NCI-H460 (cell line): ENCODE measurements around the gene TIGAR. TPM values are rescaled to one million over a fixed set of nuclear protein-coding genes. Genes with fewer than 3 reads are reported as not detected.

Experiments used
- DNase-seq: peaks from one replicate; pipeline ENCODE4 v3.0.0-alpha.2; 2016; ENCODE audit warnings: low read depth; ENCODE audit errors: extremely low read depth
- total RNA-seq: library from RNA; depleted of rRNA; stranded (reverse); fragments of >200 nt; shearing (Covaris generic); gene quantifications from 2 replicates; pipeline ENCODE4 v1.2.3, GENCODE V29; 2014

TIGAR gene
- total RNA-seq, 1 experiment from 2014 or later: 22.0 TPM

DNA sequence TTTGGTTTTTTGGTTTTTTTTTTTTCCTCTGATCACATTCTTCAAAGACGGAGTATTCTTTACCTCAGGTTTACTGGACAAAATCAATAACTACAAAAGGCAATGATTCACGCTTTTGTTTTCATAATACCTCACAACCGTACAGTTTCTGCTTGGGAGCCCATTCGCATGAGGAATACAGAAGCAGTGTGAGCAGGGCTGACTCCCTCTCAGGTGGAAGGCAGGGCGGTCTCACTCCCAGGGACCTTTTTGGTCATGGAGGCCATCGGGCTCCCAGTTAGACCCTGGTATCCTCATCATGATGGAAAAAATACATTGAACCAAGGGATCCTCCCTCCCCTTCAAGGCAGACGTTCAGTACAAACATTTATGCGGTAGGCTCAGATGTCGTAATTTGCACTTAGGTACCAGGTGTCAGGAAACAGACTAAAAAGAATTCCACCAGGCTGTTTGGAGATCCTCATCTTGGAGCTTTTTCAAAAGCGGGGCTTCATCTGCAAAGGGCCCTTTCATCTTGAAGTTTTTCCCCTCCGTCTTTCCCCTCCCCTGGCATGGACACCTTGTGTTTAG is 19.0 kb upstream of the TIGAR start:
- no peak for DNase-seq

DNA sequence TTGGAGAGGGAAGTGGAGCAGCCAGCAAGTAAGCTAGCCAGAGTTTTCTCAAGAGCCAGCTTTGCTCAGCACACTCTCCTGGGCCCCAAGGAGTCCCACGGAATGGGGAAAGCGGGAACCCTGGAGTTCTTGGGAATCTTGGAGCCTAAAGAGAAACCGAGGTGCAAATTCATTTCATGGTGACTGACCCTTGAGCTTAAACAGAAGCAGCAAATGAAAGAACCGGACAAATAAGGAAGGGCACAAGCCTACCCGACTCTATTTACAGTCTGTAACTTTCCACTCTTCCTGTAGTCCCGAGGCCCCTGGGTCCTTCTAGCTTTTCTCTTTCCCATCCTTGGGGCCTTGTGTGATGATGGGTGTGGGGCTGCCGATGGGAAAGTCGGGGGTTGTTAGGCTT is 18.1 kb upstream of the TIGAR start:
- DNase-seq: no peak

DNA sequence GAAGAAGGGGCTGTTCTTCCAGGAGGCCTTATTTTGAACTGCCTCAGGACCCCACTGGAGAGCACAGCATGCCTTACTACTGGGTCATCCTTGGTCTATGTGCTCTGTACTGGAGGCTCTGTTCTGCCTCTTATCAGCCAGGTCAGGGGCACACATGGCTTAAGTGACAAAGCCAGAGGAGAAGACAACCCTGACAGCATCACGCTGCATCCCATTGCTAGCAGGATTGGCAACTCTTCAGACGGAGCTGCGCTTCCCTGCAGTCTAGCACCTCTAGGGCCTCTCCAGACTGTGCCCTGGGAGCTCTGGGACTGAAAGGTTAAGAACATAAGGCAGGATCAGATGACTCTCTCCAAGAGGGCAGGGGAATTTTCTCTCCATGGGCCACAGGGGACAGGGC is 17.3 kb upstream of the TIGAR start:
- DNase-seq: no peak

DNA sequence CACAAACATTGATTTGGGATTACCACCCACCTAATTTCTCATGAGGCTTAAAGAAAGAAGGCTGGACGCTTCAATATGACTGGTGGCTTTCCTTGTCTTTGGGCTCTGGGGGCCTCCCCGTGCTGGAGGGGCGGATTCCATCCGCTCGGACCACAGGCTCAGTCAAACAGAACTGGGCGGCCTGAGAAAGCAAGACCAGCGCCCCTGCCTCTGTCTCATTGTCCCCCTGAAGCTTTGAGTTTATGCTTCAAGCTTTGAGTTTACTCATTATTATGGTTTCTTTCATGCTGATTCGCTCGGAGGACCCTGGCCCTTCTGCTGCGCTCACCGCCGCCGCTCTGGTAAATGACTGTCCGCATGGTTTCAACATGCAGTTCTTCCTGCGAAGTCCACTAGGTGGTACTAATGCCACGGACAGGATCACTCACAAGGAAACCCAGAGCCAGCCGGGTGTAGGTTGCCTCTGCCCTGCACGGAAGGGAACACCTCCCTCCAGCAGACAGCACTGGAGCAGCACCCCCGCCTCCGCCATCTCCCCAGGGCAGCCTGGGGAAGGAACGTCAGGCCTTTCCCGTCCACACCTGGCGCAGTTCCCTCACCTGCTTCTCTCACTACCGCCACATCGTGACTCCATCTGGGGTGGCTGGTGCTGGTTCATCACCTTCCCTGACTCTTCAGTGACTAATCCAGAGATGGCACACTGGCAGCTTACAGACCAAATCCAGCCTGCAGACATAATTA is 13.2 kb upstream of the TIGAR start:
- peak; percentile 66 for DNase-seq

DNA sequence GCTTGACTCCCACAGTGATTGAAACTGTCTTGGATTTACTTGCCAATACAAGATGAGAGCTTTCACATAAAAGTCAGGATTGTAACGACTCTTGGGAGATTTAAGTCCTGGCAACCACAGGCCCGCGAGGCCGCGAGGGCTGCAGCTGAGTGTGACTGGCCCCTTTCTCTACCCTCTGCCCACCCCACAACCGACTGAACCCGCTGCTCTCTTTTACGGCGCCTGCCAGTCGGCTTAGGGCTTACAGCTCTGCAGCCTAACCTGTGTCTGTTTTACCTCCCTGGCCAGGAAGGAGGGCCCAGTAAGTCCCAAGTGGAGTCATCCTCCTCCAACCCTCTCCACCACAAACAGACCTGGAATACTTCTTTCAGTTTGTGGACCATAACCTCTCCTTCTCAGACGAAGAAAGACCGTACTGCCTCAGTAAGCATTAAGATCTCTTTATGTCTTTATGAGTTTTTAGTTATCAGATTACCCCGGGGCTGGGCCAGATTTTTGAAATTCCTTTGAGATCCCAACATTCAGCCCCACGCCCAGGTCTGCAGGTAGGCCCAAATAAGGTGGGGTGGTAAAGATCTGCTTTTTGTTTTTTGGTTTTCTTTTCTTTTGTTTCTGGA is 12.6 kb upstream of the TIGAR start:
- no peak for DNase-seq

DNA sequence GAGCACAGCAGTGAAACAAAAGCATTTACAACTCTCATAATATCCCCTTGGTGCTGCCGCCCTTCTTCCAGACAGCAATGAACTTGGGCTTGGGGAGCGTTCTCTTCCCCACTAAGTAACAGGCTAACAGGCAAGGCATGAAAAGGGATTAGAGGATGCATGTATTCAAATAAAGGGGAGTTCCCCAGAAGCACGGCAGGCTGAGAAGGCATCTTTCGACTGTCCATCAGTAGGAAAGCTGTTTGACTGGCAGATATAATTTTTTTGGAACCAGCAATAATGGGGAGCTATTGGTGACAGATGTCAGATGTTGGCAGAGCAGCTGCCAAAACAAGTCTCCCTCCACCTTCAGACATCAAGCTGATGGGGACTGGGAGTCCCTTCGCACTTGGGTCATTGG is 9.2 kb upstream of the TIGAR start:
- no peak for DNase-seq

DNA sequence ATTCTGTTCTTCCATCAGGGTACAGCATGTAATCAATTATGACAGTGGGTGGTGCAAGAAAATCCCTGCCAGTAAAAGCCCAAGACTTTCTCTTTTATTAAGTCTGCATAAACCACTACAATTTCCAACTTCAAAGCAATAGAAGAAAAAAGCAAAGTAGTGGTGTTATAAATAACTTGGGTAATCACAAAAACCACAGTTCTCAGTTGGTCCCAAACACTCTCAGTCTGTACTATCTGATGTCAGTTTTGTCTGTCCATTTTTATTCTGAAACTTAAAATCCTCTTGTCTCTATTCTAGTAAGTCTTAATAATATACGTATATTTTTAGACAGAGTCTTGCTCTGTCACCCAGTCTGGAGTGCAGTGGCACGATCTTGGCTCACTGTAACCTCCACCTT is 8.8 kb upstream of the TIGAR start:
- no peak for DNase-seq

DNA sequence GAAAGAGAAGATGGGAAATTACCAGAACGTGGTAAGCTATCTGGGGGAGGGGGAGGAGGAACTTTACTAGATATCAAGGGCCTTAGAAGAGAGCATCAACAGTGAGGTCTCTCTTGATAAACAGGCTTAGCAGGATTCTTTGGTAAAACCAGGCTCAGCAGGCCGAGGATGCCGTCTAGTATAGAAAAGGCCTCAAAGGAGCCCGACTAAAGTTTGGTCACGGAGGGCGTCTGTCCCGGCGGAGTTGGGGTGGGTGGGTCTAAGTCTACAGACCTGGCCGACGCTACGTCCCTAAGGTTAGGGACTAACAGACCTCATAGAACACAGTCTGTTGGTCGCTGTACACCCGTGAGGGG is 538 bp upstream of the TIGAR start:
- DNase-seq: no peak

DNA sequence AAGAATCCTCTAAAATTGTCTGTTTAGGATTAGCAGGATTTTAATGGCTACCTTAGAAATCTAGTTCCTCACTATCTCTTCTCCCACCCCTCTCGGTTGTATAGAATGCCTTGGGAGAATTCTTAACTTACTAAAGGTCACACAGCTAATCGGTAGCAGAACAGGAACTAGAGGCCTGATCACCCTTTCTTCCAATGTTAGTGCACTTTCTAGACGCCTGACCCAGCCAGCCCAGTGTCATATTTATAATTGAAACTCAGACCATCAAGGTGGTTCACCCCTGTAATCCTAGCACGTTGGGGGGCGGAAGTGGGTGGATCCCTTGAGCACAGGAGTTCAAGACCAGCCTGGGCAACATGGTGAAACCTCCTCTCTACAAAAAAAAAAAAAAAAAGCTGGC is 1.7 kb downstream of the TIGAR start:
- no peak for DNase-seq

DNA sequence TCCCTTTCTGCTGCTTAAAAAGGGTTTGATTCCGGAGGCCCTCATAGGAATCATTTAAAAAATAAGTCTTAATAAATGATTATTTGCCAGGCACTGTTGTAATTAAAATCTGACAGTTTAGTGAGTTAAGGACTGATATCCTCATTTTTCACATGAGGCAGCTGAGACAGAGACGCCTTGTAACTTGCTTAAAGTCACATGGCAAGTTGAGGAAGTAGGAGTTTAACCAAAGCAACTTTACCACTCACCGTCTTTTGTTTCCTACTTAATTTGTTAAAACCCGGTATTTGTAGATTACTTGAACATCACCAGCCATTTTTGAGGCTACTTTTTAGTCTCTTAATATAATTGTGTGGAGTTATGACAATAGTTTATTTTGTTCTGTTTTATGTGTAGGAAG is 2.4 kb downstream of the TIGAR start:
- no peak for DNase-seq

DNA sequence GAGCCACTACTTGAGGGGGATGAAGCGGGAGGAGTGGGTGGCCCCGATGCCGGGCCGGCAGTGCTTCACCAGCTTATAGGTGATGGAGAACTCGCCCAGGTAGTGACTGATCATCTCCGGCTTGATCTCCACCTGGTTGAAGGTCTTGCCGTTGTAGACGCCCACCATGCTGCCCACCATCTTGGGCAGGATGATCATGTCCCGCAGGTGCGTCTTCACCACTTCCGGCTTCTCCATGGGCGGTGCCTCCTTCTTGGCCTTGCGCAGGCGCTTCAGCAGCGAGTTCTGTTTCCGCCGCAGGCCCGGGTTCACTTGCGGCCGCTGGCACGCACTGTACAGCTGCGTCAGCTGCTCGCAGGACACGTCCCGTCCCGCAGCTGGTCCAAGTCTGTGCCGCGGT is 3.4 kb downstream of the TIGAR start:
- no peak for DNase-seq

DNA sequence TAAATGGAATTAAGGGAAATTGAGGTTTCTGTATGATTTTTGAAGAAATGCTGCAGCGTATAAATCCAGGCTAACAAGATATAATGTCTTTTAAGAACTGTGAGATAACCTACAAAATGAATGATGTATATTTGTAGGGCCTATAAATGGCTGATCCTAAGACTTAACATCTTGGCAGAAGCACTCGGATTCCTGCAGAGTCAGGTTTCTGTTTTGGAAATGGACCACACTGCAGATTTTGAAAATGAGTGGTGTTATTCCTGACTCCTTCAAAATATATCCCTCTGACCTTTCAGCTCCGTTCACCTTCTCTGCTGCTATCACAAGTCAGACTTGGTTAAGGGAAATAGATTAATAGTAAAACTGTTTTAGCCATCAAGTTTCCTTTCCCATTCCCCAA is 5.0 kb downstream of the TIGAR start:
- no peak for DNase-seq

DNA sequence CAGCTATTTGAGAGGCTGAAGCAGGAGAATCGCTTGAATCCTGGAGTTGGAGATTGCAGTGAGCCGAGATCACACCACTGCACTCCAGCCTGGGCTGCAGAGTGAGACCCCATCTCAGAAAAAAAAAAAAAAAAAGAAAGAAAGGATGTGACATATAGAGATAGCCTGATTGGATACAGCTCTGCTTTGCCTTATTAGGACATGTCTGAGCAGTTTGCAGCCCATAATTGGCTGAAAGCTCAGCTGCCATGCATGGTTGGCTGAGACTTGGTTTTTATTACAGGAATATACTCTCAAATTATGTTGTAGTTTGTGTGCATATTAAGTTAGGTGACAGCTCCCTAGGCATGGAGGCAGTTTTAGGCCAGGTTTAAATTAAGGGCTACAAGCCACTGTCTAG is 6.3 kb downstream of the TIGAR start:
- DNase-seq: no peak

DNA sequence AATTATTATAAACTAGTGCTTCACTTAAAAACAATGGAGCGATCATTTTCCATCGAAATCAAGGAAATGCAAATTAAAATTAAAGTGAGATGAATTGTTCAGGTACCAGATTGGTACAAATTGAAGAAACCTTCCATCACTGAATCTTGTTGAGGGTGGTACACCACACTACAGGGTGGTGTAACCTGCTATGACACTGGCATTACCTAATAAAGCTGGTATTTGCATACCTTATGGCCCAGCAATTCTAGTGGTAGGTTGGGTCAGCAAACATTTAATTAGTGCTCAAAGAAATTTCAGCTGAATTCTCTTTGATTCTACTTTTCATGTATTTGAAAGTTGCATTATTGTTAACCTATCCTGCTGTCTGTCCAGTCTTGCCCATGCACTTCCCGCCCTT is 9.2 kb downstream of the TIGAR start:
- DNase-seq: no peak

DNA sequence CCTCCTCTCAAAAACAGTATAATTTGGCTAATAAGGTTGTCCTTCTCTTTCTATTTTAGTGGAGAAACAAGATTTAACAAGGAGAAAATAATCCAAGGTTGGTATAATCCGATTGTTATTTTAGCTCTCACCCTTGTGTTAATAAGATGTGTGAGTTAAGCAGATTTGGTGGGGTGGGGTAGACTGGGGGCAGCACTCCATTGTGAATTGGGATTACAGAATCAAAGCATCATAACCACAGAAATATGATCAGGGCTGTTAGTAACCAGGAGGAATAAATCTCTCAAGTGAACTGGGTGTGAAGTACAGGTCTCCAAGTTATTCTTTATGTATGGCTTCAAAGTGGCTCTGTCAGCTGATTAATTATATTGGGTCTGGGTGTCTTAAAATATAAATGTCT is 10.2 kb downstream of the TIGAR start:
- DNase-seq: no peak

DNA sequence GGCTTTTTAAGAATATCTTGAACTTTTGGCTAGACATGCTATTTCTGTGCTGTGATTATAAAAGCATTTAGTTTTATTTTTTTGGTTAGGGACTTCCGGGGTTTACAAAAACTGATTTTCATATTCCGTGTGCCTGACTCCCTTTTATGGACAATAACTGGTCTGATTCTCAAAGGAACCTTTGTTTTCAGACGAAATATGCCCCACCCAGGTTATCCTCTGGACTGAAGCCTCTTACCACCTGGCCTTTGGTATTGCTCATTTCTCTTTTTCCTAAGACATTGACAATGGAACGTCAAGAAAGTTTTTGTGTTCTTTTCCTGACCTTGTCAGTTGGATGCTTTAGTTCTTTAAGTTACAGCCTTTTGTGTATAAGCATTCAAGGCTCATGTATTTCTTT is 10.8 kb downstream of the TIGAR start:
- no peak for DNase-seq

DNA sequence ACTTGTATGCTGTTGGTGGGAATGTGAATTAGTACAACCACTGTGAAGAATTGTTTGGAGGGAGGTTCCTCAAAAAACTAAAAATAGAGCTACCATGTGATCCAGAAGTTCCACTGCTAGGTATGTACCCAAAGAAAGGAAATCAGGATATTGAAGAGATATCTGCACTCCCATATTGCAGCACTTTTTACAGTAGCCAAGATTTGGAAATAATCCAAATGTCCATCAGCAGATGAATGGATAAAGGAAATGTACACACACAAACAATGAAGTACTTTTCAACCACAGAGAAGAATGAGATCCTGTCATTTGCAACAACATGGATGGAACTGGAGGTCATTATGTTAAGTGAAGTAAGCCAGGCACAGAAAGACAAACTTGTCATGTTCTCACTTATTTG is 25.9 kb downstream of the TIGAR start:
- DNase-seq: no peak

DNA sequence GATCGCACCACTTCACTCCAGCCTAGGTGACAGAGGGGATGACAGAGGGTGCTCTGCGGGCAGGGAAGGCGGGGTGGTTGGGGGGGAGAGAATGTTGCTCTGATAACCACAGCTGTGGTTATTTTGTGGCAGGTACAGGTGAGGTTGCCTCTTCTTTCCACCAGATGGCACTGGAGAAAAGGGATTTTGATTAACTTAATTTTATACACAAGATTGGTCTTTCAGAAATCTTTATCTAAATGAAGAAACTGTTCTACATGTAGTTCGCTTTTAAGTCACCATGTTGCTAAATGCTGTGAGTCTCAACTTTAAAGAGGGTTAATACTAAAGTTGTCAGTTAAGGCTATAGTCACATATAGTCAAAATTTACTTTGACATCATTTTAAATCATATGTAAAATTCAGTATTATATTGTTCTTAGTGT is 32.8 kb downstream of the TIGAR start:
- DNase-seq: no peak

DNA sequence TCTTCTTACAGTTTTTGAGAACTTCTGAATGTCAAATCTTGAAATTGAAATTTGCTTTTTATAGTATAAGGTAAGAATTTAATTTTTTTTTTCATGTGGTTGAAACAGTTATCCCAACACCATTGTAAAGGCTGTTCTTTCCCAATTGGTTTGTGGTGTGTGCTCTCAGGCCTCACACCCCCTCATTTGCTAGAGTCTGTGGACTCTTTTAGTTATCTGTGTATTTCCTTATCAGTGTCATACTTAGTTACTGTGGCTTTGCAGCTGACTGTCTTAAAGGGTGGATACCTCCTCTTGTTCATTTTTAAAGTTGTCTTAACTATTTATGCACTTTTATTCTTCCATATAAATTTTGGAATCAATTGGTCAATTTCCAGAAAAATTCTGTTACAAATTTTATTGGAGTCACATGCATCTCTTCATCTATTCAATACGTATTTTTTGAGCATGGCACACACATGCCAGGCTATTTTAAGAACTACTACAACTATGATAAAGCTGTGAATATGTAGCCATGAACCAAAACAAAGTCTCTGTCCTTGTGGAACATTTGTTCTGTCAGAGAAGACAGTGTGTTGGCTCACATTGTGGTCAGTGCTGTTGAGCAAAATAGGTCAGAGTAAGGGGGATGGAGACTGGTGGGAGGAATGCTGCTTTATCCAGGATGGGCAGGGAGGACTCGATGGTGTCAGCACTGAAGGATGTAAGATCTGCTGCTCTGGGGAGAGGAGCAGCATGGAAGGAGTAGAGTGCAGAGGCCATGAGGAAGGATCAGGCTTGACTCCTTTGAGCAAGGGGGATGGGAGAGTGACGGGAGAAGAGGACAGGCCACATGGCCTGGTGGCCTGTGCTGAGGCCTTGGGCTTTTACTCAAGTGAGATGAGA is 34.4 kb downstream of the TIGAR start:
- no peak for DNase-seq

DNA sequence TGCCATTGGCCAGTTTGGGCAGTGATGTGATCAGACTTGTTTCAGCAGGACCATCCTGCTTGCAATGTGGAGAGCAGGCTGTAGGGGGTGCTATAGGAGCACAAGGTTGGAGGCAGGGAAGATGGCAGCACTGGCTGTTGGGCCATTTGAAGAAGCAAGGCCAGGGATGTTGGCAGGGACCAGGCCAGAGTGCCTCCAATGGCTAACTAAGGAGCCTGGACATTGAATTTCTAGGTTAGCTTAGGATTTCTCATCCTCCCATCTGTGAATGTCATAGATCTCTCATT is 35.0 kb downstream of the TIGAR start:
- DNase-seq: peak; percentile 17

DNA sequence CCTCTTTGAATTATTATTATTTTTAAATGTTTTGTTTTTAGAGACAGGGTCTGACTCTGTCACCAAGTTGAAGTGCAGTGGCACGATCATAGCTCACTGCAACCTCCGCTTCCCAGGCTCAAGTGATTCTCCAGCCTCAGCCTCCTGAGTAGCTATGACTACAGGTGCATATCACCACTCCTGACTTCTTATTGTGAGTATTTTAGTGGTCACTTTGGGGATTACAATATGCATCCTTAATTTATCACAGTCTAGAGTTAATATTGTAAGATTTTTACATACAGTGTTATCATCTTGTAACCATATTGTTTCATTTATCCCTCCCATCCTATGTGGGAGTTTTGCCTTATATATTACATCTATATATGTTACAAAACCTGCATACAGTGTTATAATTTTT is 45.1 kb downstream of the TIGAR start:
- DNase-seq: no peak

DNA sequence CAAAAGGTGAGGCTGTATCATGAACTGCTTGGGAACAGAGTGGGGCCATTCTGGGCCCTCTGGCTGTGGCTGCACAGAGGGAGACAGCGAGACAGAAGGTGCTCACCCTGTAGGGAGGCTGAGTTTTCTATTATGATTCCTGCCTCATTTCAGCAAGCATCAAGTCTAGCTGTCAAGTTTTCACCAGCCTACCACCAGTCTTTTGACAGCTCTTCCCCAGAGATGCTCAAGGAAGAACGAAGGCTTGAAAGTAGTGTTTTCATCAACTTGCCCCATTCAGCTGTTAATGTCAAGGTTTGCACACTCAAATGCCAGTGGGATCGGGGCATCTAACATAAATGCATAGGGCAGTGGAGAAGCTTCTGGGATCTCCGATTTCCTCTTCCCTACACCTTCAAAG is 48.5 kb downstream of the TIGAR start:
- DNase-seq: no peak
